GM19099 (cell line): ENCODE results near the gene MOB3B.

ENCODE experiments used
- POLR2A ChIP-seq: IDR thresholded peaks from 3 replicates; pipeline ENCODE4 v1.6.1; 2011; ENCODE audit warnings: low read depth; ENCODE audit not compliant: insufficient read length; ENCODE audit errors: extremely low read depth

MOB3B gene

DNA sequence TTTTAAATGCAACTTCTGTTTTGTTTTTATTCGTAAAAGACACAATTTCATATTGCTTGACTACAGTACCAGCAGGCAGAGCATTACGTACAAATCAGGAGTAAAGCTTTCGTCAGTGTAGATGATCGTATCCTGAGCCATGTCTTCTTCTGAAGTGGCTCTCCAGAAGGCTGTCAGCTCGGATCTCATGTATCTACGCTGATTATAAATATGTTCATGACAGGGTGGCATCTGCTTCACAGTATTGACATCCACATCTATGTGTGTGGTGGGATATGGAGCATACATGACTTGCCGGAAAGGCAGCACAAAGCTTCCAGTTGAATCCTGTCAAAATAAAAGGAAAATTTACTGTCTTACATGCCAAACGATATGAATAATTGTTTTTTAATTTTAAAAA lies 26.9 kb upstream of the MOB3B start:
- TF ChIP-seq POLR2A = no peak

DNA sequence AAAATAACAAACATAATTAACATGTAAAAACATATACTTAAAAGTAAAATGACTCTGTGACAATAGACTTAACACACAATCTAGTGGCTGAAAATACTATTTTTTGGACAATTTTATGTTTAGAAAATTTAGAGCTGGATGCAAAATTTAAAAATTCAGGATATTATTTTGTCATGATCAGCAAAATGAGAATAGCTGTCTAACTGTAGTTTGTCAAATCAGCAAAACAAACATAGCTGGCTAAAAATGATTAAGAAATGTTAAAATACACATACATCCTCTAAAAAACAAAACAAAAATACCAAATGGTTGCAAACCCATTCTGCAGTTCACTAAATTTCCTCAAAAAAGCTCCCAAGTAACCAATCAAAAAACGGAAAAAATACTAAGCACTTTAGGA lies 25.1 kb upstream of the MOB3B start:
- no peak for TF ChIP-seq POLR2A

DNA sequence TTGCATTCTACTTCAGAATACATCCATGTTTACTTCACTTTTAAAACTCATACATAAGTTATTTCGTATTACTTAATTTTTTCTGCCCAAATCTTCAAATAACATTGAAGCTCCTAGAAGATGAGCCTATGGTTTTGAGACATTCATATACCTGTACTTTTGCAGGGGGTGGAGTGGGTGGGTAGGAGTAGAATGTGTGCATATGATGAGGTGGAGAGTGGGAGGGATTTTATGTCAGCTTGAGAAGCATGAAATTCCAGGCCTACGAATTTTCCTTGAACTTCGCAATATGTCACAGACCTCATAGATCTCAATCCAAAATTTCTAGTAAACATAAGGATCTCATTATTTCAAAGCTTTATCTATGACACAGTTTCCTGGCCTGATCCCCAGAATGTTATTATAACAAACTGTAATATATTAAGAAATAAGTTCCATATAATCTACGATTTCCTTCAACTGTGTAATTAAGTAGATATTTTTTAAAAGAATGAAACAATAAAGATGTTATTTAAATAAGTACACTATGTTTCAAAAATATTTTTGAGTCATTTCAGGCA lies 19.7 kb upstream of the MOB3B start:
- no peak for TF ChIP-seq POLR2A

DNA sequence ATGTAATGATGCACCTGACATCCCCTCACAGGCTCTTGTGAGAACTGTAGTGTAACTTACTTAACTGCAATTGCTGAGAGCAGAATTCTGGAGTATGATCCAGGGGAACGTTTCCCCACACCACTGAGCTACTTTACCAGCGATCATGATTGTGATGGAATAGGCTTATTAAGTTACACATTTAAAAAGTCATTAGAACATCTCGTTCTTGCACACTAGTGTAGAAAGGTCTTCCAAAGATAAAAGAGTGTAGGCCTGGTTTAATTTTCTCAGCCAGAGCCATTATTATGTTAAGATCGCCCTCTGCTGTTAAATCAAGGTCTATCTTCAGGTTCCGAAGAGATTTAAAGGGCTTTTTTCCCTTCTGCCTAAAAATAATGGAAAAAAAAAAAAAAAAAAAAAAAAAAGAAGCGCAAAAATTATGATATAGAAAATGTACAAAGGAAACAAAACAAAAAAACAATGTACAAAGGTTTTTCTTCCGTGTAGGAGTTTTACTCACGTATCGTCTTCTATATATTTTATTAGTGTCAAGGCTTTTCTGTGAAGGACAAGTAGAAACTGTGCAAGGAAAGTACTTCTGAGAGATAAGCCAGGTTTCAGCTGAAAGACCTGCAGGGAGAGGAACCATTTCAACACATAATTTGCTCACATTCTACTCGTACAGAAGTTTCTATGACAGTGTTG lies 18.6 kb upstream of the MOB3B start:
- no peak for TF ChIP-seq POLR2A

DNA sequence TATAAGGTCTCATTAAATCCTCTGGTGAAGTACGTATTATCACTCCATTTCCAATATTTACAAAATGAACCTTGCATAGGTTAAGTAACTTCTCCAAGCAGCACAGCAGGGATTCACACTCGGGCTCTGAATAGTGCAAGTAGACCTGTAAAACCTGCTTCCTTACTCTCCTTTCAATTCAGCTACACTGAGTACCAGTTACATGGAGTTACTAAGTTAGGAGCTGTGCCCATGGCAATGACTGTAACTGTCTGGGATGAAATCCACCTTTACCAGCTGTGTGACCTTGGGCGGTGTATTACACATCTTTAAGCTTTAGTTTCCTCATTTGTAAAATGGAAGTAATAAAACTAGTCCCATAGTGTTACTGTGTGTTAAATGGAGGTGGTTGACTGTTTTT lies 15.9 kb upstream of the MOB3B start:
- TF ChIP-seq POLR2A = no peak

DNA sequence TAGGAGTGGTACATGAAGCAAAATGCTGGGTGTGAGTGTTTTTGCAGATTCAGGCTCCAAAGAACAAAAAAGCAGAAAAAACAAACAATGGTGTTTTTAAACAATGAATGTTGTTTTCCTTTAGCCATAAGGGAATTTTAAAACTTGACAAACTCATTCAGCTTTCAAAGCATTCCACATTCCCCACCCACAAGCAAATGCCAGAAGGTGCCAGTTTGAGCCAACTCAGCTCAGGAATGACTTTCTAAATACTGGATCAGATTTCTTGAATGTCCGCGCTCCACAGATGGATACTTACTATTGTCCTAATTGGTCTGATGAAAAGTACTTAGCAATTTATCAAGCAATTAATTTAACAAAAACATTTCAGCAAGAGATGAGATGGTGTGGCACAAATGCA lies 12.9 kb upstream of the MOB3B start:
- no peak for TF ChIP-seq POLR2A

DNA sequence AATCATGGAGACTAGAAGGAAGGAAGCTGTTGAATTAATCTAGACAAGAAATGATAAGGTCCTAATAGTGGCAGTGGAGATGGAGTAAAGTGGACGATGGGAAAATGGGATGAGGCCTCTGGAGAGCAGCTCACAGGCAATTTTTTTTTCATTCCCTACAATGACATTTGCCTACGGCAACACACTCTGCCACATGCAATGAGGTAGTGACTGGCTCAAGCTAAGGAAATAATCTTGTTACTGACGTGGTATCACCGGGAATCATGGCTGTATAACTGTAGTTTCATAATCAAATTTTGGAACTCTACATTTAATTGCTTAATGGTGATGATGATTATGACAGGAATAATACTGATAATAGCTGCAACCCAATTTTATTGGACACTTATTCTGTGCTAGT lies 12.1 kb upstream of the MOB3B start:
- no peak for TF ChIP-seq POLR2A

DNA sequence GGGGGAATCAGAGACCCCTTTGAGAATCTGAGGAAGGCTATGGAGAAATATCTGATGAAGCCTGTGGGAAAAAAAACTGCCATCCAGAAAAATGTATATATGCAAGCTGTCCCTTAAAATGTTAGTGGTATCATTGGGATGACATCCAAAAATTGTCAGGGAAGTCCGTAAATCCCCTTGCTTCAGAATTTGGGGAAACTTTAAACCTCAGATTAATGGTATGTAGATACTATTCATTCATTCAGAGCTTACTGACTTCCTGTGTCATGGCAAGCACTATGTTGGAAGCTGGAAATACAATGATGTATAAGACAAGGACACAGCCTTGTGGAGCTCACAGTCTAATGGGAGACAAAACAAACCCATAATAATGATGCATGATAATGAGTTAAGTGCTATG lies 10.9 kb upstream of the MOB3B start:
- no peak for TF ChIP-seq POLR2A

DNA sequence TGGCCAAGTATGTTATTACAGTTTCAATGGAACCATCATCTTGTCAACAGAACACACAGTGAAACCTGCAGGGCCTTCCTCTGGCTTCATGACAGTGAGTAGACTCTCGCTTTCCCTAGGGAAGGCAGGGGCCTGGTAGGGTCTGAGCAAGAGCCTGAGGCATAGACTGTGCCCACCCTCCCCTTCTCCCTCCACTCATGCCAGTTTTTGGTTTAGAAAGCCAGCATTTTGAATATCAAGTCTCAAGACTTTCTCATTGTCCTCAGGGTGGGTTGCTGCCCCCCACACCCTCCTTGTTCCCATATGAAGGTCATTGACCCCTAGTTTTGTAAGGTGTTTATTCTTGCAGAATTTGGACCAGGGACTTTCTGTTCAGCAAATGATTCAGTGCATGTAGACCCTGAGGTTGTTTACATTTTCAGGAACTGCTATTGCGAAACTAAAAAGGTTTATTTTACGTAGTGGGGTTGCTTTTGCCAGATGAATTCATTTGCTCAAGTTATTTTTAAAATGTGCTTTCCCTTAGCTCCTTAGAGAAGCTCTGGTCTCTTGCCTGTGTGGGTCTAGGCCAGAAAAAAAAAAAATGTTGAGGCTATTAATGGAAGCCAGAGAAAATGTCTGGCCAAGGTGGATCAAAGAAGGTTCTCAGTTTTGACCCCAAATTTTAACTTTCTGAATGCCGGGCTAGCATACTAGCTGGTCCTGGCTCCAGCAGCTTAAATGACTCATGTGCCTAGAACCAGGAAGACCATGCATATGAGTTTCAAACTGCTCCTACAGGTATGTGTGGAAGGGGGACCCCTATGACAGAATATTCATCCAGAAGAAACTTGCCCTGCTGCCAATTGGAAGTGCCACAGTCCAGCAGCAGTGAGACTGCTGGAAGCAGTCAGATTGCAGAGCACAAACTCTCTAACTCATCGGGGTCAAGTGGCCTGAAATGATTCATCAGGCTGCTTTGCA lies 10.1 kb upstream of the MOB3B start:
- TF ChIP-seq POLR2A = no peak

DNA sequence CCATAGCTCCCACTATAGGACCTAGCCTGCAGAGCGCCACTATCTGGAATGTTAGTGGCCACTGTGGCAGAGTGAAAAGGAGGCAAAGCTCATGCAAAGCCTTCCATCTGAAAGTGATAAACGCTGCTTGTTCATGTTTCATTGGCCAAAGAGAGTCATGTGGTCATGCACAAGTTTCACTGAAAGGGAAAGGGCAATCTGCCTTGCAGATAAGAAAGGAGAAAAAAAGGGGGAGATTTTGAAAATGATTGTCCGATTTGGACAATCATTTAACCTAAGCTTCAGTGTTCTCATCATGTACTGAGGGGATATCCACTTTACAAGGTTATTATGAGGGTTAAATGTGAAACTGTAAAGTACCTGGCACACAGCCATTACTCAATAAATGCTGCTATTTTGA lies 9.0 kb upstream of the MOB3B start:
- TF ChIP-seq POLR2A = no peak

DNA sequence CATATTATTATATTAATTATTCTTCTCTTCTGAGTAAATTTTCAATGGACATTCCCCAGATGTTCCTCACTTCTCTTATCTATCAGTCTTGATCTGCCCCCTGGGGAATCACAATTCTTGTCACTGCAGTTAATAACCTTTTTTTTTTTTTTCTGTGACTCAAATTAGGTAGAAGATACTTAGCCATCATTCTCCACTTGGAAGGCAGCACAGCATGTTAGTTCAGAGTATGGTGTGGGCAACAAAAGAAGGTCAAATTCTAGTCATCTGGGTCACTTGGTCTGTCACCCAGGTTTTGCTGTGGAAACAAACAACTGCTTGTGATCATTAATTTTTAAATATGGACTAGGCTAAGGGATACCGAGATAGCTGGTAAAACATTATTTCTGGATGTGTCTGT lies 8.1 kb upstream of the MOB3B start:
- no peak for TF ChIP-seq POLR2A

DNA sequence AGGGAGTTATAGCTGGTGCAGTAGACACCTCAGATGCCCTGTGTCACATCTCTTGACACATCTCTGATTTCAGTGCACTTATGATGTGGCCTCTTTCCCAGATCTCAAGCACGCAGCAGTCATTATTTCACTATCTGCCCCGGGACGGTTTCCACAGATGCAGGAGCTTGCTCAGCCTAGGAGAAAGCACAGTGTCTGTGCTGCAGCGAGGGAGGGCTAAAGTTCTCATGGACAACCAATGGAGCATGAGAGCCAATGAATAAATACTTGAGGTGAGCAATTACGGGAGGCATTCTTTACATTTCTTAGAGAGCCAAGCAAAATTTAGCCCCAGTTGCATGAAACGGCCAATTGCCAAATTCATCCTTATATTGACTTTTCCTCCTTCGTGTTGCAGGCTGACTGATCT lies 7.4 kb upstream of the MOB3B start:
- no peak for TF ChIP-seq POLR2A

DNA sequence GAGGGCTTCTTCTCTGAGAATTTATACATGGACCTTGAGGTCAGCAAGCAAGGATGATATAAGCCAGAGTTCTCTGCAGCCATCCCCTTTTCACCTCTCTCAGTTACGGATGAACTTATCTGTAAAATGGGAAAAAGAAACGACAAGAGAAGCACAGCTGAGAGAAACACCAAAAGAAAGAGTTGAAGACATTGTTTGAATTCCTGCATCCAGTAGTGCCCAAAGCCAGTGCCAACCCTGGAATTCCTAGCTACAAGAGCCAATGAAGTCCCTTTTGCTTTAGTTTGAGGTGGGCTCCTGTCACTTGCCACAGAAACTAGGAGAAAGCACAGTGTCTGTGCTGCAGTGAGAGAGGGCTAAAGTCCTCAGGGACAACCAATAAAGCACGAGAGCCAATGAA lies 6.6 kb upstream of the MOB3B start:
- TF ChIP-seq POLR2A = no peak

DNA sequence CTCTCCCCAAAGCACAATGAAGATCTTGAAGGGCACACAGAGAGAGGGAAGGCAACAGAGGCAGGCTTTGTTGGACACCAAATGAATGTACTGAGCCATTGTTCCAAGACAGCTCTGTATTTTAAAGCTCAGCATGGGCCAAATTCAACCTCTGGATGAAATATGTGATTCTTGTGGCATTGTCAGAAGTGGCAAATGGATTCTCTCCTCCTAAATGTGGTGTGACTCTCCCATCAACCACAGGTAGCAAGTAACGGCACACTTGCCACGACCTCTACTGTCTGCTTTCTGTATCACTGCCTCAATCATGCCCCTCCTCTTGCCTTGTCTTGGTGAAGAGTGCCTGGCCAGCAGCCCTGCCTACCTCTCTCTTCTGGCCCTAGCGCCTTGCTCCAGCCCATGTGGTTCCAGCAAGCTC lies 6.1 kb upstream of the MOB3B start:
- TF ChIP-seq POLR2A = no peak

DNA sequence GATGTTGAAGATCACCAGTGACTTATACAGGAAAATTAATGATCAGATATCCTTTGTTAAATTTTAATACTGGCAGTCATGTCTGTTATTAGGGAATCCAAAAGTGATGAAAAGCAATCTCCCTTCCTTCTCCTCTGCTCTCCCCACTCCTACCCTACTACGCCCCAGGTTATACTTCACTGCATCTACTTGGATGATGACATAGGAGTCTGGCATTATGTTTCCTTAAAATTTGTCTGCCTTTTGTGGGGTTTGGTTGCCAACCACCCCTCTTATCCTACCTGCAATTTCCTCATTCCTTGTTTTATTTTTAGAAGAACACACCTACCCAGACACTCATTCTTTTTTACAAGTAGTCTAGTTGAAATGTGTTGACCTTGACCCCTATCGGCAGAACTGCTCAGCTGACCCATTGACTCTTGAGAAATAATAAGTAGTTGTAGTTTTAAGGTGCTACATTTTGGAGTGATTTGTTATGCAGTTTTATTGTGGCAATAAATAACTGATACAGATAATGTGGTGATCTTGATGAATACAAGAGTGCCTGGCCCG lies 5.1 kb upstream of the MOB3B start:
- TF ChIP-seq POLR2A = no peak
